GM11168 (cell line): Measurements from ENCODE around the gene RPTOR.

ENCODE experiments used
- in situ Hi-C: fragments of 300-500 bp; cut with MboI; formaldehyde crosslinking; loops from one replicate; pipeline ENCODE4 v1.12.0; 2022; ENCODE audit warnings: low sequenced_read_pairs; ENCODE audit not compliant: unreplicated experiment

Gene RPTOR

DNA sequence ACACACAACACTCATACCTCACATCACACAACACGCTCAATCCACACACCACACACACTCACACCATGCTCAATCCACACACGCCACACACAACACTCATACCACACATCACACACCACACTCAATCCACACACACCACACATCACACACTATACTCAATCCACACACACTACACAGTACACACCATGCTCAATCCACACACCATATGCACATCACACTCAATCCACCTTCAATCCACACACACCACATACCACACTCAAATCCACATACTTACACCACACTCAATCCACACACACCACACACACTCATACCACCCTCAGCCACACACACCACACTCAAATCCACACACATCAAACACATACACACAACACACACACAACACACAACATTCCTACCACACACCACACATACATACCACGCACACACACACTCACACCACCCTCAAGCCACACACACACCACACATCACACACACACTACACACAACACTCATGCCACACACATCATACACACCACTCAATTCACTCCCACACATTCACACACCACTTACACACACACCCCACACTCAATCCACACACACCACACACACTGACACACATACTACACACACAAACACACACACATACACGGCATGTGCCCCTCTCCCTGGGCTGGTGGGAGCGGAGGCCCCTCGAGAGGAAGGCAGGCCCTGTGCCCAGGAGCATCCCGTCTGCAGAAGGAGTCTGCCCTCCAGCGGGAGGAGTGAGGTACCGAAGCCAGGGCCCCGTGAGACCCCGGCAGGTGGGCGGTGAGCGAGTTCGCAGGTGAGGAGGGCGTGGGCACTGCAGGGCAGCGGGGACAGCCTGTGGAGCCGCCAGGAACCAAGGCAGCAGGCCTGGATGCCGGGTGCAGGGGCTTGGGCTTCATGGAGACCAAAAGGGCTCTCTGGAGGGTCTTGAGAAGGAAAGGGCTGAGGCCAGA, 33.1 kb upstream of the RPTOR start:
- in situ Hi-C loops: no loop called here

DNA sequence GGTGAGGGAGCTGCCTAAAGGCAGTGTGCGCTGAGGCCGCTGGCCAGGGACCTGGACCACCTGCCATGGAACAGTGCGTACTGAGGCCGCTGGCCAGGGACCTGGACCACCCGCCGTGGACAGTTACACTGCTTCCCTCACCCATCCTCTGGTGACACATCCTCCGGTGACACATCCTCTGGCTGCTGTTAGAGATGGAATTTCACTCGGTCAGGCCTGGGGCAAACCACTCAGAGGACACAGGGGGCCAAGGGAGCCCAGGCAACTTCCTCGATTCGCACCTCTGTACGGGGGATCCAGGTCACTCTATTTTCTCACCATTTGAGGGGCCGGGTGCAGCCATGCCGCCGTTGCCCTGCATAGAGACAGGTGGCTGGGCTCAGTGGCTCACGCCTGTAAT, 32.4 kb upstream of the RPTOR start:
- in situ Hi-C loops: no loop called here

DNA sequence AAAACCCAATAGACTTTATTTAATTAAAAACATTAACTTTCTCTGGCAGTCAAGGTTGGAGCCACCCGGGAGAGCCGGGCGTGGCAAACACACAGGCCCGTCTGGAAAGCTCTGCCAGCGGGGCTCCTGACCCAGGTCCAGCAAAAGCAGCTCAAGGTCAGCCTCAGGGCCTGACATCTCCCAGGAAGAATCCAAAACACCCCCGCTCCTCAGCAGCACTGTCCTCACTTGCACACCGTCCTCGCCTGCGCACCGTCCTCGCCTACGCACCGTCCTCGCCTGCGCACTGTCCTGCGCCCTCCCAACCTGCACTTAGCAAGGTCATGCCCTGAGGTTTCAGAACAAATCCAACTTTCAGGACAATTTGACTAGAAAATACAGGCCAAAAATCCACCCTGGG, 31.4 kb upstream of the RPTOR start:
- in situ Hi-C loops: no loop called here

DNA sequence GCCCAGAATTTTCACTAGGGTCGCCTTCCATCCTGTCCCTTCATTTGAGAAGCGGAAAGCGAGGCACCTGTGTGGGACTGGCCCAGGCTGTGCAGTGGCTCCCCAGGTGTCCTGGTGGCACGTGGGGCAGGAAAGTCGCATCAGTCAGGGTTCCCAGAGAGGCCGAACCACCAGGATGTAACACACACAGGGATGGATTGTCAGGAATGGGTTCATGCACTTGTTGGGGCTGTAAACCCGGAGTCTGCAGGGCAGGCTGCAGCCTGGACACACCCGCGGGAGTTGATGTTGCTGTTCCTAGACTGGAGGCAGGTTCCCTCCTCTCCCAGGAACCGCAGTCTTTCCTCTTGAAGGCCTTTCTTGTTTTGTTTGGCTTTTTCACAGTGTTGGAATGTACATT, 30.7 kb upstream of the RPTOR start:
- in situ Hi-C loops: no loop called here

DNA sequence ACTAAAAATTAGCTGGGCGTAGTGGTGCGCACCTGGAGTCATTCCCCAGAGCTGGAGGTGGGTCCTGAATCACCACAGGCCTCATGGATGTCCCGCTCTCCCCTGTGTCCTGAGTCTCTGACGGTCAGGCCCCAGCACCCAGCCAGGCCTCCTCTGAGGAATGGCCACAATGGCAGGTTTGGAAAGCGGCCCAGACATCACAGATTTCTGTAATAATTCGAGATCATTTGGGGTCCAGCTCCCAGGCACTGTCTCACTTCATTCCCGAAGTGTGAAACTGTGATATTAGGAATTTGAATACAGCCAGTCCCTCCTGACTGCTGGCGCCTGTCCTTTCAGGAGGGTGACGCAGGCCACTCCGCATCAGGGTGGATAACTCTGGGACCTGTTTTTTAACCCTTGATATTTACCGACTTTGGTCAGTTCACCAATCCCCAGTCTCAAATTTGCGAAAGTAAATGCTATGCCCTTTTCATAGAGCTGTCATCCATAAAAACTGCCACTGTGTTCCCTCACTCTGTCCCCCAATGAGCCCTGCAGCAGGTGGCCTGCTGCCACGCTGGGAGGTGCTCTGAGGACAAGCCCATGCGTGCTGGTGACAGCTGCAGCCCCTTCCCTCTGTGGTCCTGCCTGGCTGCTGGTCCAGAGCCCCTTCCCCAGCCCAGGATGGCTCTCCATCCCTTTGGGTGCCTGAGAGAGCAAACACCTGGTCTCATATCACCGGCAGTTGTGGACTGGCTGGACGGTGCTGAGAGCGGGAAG, 28.3 kb upstream of the RPTOR start:
- in situ Hi-C loops: no loop called here

DNA sequence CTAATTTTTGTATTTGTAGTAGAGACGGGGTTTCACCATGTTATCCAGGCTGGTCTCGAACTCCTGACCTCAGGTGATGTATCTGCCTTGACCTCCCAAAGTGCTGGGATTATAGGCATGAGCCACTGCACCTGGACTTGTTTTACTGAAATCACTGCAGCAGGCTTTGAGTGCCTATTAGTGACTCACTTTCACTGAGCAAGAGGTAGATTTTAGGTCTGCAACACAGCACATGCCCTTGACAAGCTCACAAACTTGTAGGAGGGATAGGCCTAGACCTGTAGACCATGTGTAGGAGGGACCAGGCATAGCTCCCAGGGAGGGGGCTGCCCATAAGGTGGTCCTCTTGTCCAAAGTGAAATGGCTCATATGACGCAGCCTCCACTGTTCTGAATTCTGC, 27.0 kb upstream of the RPTOR start:
- in situ Hi-C loops: no loop called here

DNA sequence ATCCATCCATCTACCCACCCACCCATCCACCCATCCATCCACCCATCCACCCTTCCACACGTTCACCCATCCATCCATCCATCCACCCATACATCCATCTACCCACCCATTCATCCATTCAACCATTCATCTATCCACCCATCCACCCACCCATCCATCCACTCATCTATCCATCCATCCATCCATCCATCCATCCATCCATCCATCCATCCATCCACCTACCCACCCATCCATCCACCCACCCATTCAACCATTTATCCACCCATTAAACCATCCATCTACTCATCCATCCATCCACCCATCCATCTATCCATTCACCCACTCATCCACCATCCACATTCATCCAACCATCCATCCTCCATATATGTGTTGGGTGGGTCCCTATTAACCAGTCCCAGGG, 26.2 kb upstream of the RPTOR start:
- in situ Hi-C loops: no loop called here

DNA sequence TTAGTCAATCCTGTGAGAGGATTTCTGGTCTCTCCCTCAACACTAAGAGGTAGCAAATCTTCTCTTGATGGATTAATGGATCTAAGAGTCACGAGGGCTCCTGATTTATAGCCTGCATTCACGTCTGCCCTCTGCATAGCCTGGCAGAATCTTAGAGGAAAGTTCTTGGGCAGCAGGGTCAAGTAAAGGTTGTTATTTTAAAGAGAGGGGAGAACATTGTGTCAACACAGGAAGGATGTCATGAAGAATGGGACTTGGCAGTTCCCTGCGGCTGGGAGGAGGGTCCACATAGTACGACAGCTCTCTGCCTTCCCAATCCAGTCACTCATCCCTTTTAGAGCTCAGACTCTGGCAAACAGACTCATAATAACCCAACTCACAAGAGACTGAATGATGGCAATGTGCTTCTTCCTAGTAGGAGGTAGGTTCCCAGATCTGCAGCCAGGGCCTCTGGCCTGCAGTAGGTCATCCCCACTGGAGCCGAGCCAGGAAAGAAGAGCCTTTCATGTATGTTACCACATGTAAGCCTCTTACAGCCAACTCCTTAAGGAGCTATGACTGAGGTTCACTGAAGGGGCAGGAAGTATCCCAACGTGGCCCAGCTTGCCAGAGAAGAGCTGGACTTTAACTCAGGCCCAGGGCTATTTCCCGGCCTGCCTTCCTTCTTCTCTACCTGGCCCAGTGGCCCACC, 25.4 kb upstream of the RPTOR start:
- in situ Hi-C loops: no loop called here

DNA sequence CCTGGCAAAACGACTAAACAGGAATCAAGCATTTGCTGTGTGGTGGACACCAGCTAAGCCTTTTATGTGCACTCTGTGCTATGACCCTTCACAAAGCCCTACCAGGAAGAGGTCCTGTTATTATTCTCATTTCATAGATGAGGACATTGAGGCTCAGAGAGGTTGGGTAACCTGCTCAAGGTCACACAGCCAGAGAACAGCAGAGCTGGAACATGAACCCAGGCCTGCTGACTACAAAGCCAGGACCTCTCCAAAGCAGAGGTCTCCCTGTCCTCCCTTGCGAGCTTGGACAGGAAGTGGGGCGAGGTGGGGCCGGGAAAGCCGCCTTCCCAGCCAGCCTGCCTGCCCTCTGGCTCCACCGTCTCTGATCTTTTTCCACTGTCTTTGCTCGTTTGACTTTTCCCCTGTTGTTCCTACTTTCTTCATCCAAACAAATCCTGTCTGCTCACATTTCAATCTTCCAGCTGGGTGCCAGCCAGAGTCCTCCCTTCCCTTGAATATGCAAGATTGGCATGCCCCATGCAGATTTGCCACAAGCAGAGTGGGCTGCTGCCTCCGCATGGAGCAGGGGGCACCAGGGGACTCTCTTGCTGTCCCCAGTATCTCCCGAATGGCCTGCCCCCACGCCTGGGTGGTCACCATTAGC, 23.7 kb upstream of the RPTOR start:
- in situ Hi-C loops: no loop called here

DNA sequence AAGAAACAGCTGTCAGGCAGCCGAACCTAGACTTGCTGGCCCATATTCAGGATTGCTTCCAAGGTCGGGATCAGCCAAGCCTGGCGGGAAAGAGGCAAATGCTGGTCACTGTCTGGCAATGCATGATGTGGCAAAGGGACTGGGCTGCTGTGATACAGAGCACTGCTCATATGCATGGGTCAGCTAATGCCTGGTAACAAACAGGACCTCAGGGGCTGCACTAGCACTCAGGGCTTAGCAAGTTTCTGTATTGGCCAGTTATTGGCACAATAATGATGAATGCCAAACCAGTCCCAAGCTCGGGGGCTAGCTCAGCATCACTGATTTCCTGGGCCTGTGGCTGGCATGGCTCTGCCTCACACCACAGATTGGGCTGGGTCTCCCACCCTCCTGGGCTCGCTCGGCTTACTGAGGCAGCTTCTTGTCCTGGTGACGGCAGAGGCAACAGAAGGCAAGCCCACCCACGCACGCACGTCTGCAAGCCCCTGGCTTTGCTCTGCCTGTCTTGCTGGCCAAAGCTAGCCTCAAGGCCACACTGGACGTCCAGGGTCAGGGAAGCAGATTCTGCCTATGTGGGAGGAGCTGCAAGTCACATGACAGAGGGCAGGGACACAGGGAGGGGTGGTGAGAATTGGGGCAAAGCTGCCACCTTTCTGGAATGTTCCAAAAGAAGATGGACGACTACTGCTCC, 21.4 kb upstream of the RPTOR start:
- in situ Hi-C loops: no loop called here

DNA sequence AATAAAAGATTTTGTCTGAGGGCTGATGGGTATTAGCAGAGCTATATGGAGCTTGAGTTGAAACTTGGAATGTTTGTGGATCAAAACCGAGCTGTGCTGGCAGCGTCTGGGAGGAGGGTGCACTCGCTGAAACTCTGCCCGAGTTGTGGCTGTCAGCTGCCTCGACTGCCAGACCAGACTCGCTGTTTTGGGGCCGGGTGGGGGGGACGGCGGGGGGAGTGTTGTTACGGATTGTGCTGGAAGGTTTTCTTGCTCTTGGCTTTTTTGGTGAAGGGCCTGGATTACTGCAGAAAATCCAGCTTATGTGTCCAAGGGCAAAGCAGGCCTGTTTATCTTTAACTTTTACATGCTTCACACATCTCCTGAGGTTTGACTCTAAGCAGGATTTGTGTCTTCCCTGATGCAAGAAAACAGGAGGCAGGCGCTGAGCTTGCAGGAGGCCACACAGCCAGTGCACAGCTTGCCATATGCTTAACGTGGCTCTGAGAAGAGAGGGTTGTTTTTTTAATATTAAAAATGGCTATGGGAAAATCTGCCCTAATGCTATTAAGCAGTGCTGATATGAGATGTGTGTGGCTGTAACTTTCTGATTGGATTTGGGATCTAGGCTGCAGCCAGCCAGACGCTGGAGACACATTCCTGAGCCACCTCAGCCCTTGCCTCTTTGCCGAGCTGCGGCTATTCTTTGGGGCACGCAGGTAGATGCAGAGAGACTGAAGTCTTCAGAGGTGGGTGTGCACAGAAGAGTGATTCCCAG, 20.5 kb upstream of the RPTOR start:
- in situ Hi-C loops: no loop called here

DNA sequence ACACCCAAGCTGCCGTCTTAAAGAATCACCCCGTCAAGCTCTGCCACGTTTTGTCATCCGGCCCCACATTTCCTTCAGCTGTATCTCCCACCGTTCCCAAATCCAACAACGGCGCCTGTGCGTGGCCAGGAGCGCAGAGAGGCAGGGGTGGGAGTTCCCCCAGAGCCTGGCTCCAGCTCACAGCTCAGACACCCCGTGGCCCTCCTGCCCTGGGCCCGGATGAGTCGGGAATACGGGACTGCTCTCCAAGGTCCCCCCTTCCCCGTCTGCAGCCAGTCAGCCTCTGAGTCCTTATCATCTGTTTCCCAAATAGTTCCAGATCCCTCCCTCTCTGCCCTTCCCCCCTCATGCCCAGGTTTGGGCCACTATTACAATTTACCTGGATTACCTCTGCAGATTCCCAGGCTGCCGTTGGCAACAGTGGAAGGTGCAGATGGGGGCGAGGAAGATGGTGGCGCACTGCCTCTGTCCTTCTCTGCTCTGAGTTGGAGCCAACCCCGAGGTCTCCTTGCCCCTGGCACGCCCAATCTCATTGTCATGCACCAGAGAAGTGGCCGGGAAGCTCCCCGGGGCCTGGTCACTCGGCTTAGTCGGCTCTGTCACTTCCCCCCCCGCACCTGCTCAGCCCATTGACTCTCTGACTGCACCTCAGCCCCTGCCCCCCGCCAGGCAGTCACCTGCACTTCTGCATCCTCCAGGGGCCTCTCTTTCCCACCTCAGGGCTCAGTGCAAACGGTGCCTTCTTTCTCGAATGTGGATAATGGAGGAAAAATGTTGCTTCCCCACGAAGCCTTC, 18.3 kb upstream of the RPTOR start:
- in situ Hi-C loops: no loop called here

DNA sequence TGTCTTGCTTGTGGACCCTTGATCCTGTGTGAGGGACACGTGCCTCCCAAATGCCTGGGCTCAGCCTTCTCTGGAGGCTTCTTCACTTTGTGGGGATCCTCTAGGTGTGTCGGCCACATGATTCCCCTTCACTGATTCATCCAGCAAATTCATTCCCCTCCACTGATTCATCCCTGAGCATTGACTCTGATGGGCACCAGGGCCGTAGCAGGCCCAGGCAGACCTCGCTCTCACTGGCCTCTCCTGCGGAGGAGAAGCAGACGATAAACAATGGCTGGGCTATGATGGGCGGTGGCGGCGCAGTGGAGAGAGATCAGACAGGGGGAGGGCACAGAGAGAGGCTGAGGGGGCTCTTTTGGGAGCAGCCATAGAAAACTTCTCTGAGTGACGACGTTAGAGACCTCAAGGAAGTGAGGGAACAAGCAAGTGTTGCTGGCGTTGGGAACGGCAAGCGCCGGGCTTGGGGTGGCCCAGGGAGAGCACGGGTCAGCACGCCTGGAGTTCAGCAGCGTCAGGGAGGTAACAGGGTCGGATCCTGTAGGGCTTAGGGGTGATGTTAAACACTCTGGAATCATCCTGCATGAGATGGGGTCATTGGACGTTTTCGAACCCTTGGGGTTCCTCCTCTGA, 17.5 kb upstream of the RPTOR start:
- in situ Hi-C loops: no loop called here

DNA sequence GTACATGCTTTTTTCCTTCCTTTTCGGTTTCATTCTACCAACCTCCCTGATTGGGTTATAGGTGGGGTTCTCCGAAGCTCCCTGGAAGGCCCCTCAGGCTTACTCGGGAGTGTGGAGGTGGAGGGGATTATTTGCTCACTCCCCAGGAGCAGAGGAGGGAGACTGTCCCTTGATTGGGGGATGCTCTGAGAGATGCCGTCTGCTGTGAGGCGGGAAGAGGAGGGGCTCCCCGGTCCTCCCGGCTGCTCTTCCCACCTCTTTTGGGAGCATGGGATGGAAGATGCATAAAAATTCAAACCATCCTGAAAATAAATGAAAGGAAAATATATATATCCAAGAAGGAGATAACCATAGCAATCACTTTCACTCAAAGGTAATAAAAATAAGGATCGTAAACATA, 16.1 kb upstream of the RPTOR start:
- in situ Hi-C loops: no loop called here

DNA sequence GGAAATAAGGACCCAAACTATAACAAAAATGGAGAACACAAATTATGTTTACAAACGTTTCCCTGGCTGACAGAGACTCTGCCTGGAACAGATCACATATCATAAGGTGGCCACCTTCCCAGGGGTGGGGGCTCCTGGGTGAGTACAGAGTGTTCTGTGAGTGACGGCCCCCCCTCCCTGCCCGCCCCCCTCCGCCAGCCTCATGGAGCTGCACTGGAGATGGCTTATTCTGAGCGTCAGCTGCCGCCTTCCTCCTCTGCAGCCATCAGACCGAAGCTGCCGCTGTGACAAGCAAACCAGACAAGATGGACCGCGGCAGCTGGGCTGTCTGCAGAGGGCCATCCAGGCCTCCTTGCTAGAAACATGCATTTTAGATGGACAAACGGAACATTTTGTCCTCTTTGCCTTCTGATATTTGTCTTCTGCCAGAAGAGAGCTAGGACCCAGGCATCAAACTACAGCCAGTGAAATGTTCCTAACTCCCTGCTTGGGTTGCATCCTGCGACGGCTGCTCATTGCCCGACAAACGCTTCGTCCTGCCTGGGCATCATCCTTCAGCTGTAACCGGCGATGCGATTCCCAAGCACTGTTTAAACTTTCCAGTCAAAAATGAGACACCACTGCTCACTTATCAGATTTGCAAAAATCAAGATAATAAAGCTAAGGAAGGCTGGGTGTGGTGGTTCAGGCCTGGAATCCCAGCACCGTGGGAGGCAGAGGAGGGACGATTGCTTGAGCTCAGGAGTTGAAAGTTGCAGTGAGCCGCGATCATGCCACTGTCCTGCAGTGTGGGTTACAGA, 15.3 kb upstream of the RPTOR start:
- in situ Hi-C loops: no loop called here

DNA sequence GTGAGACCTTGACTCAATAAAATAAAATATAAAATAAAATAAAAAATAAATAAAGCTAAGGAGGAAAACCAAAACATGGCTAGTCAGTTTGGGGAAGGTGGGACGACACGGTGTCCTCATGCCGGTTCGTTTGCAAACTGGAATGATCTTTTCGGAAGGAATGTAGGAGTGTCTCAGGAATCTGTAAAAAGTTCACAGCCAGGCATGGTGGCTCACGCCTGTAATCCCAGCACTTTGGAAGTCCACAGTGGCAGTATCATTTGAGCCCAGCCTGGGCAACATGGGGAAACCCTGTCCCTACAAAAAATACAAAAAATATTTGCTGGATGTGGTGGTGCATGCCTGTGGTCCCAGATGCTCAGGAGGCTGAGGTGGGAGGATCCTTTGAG, 14.7 kb upstream of the RPTOR start:
- in situ Hi-C loops: no loop called here

DNA sequence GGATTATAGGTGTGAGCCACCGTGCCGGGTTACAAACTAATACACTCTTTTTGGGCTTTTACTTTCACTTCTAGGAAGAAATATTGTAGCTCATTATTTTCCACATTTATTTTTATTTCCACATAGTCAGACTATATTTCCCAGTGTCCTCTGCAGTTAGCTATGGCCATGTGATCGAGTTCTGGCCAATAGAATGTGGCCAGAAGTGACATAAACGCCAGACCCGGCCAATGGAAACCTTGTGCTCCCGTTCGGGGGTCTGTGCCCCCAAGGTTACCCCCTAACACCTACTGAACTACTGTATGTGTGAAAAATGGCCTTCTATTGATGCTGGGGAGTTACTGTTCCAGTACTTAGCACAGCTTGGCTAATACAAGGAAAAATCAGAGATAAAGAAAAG, 13.2 kb upstream of the RPTOR start:
- in situ Hi-C loops: no loop called here
